HG03442 (cell line): ENCODE data around the gene TBRG1.

ENCODE experiments used
- ATAC-seq: cut with Tn5 transposase; IDR thresholded peaks from one replicate; pipeline ENCODE4 v1.9.1; 2021; ENCODE audit warnings: mild to moderate bottlenecking, moderate library complexity; ENCODE audit not compliant: unreplicated experiment

Gene TBRG1

DNA sequence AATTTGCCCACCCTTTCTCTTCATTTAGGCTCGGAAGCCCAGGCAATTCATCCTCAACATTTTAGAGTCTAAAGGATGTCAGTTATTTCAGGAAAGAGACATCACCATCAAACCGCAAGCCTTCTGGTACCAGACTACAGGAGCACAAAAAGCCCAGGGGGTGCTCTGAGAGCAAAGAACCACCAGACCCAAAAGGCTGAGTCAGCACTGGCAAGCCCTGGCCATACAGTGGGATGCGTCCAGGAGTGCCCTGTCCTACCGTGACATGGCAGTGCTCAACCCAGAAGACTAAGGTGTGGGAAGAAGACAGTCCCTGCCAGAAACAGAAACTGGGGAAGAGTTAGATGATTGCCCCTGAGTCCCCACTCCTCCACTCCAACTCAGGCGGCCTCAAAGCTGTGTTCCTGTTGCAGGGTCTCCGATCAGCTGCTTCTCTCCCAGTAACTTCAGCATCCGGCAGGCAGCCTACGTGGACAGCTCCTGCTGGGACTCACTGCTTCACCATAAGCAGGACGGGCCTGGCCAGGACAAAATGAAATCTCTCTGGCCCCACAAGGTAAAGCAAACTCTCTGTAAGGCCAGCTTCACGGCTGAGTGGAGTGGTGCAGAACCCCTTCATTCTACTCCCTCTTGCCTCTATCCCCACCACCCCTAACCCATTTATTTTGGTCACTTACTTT lies 10.0 kb upstream of the TBRG1 start:
- ATAC-seq, result no peak

DNA sequence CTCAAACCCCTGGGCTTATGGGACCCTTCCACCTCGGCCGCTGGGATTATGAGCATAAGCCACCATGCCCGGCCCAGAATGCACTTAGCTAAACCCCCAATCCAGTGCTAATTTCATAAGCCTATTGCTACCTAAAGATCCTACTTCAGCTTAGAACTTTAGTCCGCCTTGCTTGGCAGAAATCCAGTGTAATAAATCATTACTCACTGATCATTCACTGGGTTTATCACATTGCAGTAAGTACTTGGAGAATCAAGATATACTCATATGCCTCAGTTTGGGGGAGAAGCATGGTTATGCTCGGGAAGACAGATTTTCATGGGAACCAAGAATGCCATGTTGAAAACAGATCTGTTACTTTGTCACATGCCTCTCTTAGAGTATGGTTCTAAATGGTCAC lies 3.8 kb upstream of the TBRG1 start:
- ATAC-seq, result no peak

DNA sequence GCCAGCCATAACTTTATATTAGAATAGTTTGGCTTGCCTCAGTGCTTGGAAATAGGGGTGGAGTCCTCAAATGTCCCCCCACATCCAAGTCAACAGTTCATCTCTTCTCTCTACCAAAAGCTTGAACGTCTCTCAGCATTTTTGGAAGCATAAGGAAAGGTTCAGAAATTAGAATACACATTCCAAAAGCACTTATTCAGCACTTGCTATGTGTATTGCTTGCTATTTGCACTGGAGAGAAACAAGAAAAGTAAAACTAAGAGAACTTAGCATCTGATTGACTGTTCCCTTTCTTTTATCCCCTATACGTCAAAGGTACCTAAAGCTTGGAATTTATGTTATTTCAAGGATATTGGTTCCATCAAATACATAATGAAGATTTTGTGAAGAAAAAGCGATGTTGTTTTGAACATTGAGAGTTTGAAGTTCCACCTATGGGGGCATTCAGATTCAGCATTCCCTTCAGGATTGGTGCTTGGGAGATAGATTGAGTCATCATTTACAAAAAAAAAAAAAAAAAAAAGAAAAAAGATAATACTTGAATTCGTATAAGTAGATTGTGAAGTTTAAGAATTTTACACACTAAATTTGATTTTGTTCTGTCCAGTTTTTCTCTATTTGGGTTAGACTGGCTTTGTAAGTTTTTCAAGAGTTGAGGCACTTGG lies 1.3 kb downstream of the TBRG1 start:
- no peak for ATAC-seq

DNA sequence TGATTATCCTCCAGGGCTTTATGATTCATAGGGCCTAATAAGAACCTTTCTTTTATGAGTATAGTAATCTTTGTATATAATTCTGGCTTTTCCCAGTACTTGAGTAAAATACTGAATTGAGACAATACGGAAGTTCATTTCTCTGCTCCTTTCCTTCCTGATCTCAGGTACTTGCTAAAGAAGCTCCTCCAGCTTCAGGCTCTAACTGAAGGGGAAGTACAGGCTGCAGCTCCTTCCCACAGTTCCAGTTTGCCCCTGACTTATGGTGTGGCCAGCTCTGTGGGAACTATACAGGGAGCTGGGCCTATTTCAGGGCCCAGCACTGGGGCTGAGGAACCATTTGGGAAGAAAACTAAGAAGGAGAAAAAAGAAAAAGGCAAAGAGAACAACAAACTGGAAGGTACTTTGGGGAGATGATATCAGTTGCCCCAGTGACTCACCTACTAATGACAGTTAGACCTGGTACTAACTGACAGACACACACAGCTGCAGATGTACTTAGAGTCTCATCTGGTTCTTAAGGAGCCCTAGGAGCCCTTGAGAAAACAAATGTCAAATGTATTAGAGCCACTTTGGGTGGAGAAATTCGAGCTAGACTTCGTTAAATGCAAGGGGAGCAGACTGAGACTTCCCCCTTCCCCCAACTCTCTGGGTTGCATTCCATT lies 3.0 kb downstream of the TBRG1 start:
- ATAC-seq, result no peak

DNA sequence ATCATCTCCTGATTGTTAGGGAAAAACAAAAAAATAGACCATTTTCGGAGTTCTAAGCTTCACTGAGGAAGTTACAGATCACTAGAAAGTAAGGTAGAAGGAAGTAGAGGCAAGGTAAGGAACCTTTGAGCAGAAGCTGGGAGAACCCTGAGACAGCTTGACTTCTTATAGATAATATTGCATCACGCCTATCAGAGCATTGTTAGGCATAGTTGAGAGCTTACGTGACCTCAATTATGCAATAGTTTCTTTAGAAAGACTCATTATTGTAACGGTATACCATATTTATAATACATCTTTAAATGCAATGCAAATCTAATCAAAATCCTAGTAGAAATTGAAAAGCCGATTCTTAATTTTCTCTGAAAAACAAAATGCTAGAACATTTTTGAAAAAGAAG lies 4.9 kb downstream of the TBRG1 start:
- ATAC-seq, result no peak

DNA sequence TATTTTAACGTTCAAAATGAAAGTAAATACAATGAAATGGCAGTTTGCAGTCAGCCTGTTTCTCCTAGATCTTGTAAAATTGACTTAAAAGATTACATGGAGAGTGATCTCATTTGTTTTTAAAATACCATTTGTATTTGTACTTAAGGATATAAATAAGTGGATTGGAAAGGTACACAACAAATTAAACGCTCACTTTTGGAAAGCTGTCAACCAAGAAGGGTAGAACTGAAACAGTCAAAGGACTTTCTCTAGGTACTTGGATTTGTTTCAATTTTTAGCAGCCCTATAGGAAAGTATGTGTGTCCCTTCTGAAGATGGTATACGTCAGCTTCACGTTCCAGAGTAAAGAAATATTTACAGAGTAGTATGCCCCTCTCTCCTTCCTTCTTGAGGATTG lies 7.3 kb downstream of the TBRG1 start:
- ATAC-seq, result no peak

DNA sequence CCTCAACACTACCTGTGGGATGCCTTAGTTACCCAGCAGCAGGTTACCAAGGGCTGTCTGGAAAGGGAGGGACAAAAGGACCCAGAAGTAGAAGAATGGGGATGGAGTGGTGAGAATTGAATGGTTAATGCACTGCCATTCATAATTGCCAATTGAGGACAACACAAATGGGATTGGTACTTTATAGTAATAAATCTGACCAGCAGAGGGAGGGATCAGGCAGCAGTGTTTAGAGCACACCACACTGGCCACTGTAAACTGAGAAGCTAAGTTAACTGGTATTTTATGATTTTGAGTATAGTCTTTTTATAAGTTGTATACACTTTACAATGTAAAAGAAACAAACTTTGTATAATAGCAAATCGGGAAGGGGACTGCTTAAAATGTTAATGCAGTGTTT lies 10.7 kb downstream of the TBRG1 start:
- ATAC-seq, result no peak

DNA sequence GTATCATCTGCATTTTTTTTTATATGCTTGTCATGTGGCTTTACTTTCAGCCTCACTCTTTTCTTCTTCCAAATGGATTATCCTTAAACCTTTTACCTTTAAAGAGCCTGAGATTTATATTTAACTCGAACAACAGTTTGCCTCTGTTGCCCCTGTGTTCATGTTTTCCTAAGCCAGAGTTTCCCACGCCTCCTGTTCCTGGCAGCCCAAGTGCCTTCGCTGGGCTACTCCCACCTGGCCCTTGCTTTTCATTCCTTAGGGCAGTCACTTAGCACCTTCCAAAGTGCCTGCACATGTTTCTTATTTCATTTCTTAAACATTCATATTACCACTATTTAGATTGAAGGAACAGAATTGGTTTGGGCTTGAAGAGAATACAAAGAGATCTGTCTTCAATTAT lies 13.3 kb downstream of the TBRG1 start:
- no peak for ATAC-seq

DNA sequence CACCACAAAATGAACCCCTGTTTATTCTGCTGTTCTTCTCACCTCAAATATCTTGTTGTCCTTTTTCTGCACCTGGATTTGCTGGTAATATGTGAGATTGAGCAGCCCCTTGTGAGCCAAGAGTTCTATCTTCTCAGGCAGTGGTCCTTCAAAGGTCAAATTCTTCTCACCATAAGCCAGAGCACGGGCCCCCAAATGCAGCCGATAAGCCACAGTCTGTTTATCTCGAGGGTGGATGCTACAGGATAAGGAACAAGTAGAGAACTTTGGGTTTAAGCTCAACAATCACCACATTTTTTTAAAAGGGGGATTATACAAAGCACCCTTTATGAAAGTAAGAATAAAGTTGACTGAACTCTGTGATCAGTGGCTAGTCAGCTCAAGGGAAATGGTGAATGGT lies 15.8 kb downstream of the TBRG1 start:
- no peak for ATAC-seq

DNA sequence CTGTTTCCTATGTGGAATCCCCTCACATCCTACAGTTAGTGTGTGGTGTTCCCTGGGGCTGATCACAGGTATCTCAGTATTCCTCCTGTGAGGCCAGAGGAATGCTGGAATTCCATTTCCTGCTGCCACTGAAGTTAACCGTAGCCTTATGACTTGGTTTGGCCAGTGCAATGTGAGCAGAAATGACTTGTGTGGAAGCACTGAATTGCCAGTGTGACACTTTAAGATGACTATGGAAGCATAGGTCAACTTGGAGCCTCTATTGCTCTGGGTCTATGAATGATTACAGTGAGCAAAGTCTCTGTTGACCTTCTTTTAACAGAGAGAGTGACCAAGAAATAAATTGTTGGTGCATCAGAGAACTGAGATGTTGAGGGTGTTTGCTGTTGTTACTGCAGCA lies 16.5 kb downstream of the TBRG1 start:
- ATAC-seq, result no peak

DNA sequence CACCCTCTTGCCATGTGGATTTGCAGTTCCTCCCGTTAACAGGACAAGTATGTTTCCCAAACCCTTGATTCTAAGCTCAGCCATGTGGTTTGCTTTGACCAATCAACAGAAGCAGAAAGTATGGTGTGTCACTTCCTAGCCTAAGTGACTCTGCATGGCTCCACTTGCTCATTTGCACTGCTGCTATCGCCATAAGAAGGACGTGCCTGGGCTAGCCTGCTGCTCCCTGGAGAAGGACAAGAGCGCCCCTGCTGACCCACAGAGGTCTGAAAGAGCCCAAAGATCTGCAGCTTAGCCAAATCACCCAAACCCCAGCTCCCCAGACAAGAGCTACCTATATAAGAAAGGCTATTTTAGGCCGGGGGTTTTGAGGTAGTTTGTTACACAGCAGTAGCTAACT lies 18.0 kb downstream of the TBRG1 start:
- no peak for ATAC-seq

DNA sequence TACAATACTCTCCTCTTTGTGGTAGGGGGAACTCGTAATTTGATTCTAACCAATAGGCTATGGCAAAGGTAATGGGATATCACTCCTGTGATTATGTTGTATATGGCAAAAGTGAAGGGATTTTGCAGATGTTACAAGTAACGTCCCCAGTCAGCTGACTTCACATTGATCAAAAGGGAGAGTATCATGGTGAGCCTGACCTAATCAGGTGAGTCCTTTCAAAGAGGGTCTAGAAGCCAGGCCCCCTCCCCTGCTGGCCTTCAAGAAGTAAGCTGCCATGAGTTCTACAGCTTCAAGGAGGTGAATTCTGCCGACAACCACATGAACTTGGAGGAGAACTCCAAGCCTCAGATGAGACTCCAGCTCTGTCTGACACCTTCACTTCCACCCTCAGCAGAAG lies 20.0 kb downstream of the TBRG1 start:
- ATAC-seq, result no peak

DNA sequence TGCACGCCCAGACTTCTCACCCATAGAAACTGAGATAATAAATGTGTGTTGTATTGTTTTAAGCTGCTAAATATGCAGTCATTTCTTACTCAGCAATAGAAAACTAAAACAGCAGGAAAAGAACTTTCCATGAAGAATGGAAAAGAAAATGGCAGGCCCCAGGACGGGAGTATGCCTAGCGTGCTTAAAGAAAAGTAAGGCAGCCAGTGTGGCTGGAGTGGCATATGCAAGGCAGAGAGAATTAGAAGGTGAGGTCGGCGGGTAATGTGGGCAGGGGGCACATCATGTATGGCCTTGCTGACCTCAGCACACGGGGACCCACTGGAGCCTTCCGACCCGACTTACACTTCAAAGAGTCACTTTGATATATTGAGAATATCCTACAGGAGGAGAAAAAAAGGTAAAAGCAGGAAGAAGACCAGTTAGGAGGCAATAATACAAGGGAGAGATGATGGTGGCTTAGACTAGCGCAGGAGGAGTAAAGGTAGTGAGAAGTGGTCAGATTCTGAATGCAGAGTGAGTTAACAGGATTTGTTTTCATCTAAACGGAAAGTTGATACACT lies 20.5 kb downstream of the TBRG1 start:
- no peak for ATAC-seq

DNA sequence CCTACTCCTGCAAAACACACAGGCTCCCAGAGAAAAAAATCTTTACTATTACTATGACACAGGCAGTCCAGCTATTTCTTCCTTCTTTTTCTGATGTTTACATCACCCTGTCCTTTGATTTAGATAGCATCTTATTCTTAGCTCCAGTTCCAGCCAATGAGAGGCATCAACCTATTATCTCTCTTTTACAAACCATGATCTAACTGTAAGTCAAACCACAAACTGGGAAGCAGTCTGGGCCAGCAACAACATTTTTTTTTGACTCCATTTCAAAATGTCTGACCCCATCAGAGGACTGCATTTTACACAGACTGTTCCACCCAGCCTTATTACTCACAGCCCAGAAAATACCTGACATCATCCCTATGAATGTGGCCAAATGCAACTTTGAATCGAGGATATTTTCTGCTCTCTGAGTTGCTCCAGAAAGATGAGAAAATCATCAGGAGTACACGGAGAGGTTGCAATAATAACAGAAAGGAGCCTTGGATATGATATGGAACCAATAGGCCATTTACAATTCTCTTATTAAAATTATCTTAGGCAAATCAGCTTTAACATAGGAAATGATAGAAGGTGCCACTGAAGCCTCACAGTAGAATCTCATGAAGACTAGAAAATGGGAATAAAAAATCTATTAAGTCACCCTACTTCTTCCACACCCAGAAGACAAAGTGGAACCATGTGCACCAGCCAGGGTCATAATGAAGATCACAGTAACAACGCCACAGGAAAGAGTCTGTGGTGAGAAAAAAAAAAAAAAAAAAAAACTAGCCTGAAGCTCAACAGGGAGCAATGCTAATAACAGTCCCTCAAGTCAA lies 21.2 kb downstream of the TBRG1 start:
- no peak for ATAC-seq

DNA sequence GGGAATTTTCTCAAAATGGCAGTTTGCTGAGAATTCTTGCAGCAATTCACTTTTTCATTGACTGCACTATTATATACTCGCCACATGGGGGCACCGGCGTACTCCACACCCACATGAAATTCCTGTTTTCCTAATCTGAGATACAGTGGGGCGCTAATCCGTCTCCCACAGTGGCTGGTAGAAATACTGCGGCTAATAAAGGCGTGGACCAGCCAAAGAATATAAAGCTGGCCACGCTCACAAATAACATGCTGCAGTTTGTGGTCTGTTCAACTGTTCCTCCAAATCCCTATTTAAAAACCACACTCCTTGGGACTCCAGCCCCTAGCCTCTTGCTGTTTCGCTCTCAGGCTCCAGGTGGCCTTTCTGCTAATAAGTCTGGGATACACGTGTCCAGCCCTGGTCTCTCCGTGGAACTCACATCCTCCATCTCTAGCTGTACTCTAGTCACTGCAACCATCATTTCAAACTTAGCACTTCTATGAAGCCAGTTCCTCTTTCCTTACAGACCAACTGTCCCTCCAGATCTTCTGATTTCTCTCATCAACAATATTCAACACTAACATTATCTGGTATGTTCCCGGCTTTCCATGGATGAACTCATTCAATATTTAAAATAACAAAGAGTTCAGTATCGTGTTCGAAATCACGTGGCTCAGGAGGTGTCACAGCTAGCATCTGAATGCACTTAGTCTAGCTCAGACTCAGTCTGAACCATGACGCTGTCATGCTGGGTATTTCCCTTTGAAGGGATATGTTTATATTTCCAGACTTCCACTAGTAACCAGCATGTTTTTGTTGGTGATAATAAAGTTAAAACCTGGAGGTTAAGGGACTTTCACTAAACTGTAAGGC lies 22.0 kb downstream of the TBRG1 start:
- ATAC-seq, result no peak

DNA sequence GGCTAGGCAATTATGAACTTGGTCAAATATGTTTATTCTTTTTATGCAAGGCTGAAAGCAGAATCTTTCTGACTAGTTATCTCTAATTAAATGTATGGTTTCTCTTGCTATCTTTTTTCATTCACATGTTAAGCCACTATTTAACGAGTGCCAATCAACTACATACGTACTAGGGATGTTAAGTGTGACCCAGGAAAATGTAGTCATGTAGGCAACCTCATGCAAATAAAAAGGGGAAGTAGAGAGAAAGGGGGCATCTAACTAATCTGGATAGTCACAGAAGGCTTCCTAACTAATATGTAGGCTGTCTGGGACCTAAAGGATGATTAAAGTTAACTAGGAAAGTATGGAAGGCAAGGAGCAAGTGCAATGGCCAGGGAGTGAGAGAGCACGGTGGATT lies 23.5 kb downstream of the TBRG1 start:
- no peak for ATAC-seq

DNA sequence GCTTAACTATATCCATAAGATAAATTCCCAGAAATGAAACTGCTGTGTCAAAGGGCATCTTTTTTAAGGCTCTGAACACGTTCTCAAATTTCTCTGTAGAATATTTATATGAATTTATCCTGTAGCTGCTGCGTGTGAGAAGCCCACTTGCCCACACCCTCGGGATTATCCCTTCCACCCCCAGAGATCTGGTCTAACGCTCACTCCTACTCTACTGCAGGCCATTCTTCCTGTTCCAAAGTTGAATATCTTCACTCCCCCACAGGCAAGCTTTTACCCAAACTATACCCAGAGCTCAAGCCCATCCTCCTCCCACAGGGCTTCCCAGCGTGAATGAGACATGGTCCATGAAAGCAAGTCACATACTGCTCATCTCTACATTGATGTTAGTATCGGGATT lies 25.9 kb downstream of the TBRG1 start:
- ATAC-seq, result no peak

DNA sequence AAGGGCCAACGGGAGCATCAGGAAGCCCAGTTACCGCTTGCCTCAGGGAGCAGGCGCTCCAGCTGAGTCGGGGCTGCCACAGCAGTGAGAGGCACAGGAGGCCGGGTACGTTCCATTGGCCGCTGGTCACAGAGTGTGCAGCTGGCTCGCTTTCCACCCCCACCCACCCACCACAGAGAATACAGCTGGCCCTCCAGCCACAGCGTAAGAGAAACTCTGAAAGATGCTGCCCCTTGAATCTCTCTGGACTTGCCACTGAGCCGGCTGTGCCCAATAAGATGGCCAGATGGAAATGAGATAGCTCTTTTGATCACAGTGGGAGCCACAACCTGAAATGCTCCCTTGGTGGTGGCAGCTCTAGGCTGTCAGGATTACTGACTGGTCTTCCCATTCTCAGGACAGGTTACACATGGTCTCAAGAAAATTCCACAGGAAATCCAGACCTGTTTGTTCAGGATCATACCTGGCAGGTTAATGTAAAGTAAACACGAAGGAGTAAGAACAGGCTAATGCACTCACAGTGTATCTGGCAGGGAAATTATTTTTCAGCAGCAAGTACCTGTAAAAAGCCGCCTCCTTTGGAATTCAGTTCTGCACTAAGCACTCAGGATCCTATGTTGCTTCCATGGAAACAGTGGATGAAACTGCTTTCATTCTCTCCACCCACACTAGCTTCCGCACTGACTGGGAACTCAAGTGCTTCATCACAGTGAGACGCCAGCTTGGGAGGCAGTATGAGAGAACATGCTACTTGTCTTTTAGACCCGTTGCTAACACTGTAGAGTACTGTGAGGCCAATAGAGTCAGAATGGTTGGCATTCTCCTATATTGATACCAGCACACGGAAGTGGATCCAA lies 34.3 kb downstream of the TBRG1 start:
- no peak for ATAC-seq

DNA sequence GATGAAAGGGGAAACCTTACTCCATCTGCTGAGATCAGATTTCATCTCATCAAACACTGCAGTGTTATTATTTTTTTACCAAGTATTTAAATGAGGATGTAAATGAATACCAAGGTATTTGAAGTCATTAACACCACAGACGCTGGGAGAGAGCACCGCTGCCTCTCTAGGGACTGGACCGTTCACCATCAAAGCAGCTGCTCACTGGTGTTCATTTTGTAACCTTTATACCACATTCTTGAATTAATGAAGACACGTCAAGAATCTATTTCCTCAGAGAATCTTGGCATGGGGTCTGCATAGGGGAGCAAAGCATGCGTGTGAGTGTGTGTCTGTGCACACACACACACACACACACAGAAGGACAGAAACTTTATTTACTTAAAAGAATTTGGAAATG lies 35.2 kb downstream of the TBRG1 start:
- ATAC-seq, result no peak
